Keratinocyte (primary cell): Measurements from ENCODE around the gene TWIST2. TPM values are rescaled to one million over a fixed set of nuclear protein-coding genes. Genes with fewer than 3 reads are reported as not detected.

Experiments used
- DNase-seq: peaks from one replicate; pipeline ENCODE4 v3.0.0-alpha.2; 2011; ENCODE audit warnings: low read depth, missing footprints, low spot score
- FAIRE-seq: peaks from 2 replicates; lab custom pipeline; 2011; peaks lifted over from hg19 to GRCh38; lab: Jason Lieb, UNC
- H2AFZ ChIP-seq: 2 replicates; pipeline ENCODE4 v1.6.0; 2012; ENCODE audit warnings: low read length, control low read depth, inconsistent platforms; ENCODE audit not compliant: control insufficient read depth
- H3K27ac ChIP-seq: 2 replicates; pipeline ENCODE4 v1.5.1; 2011; ENCODE audit warnings: low read length; ENCODE audit not compliant: control insufficient read depth, insufficient read depth
- H3K27me3 ChIP-seq: 3 replicates; pipeline ENCODE4 v1.6.0; 2011; ENCODE audit warnings: low read length; ENCODE audit not compliant: control insufficient read depth, insufficient read depth; ENCODE audit errors: extremely low read depth
- H3K36me3 ChIP-seq, 2 experiments: 2 replicates in 1 of 2; 3 replicates in 1 of 2; pipeline ENCODE4 v1.5.1; 2011; ENCODE audit warnings: low read length in 2 of 2, mild to moderate bottlenecking in 1 of 2; ENCODE audit not compliant: control insufficient read depth in 2 of 2, insufficient read depth in 2 of 2; ENCODE audit errors: extremely low read depth in 1 of 2
- H3K4me1 ChIP-seq: 3 replicates; pipeline ENCODE4 v1.5.1; 2011; ENCODE audit warnings: low read length; ENCODE audit not compliant: control insufficient read depth, insufficient read depth; ENCODE audit errors: extremely low read depth
- H3K4me2 ChIP-seq: 3 replicates; pipeline ENCODE4 v1.6.0; 2011; ENCODE audit warnings: low read depth, low read length; ENCODE audit not compliant: control insufficient read depth, insufficient read depth; ENCODE audit errors: extremely low read depth
- H3K4me3 ChIP-seq, 3 experiments: fragments of 200-600 bp in 1 of 3; sonication (generic) in 1 of 3; 2 replicates in 2 of 3; 3 replicates in 1 of 3; pipeline ENCODE4 v1.5.1; 2011 to 2016; ENCODE audit warnings: low read length in 3 of 3, mild to moderate bottlenecking in 3 of 3, control low read depth in 2 of 3, inconsistent platforms in 1 of 3, low read depth in 1 of 3, mixed read lengths in 1 of 3, mixed run types in 1 of 3, moderate library complexity in 1 of 3; ENCODE audit not compliant: control insufficient read depth in 2 of 3, insufficient read depth in 2 of 3; ENCODE audit errors: extremely low read depth in 1 of 3
- H3K79me2 ChIP-seq: 2 replicates; pipeline ENCODE4 v1.6.0; 2012; ENCODE audit warnings: low read length; ENCODE audit not compliant: control insufficient read depth, insufficient read depth
- H3K9ac ChIP-seq: 3 replicates; pipeline ENCODE4 v1.6.0; 2011; ENCODE audit warnings: low read length; ENCODE audit not compliant: control insufficient read depth, insufficient read depth; ENCODE audit errors: extremely low read depth
- H3K9me1 ChIP-seq: 3 replicates; pipeline ENCODE4 v1.6.0; 2011; ENCODE audit warnings: low read length; ENCODE audit not compliant: control insufficient read depth, insufficient read depth; ENCODE audit errors: extremely low read depth
- H3K9me3 ChIP-seq: 2 replicates; pipeline ENCODE4 v1.5.1; 2012; ENCODE audit warnings: low read depth, low read length; ENCODE audit not compliant: control insufficient read depth
- H4K20me1 ChIP-seq: 3 replicates; pipeline ENCODE4 v1.6.0; 2011; ENCODE audit warnings: low read length; ENCODE audit not compliant: control insufficient read depth, insufficient read depth; ENCODE audit errors: extremely low read depth
- CTCF ChIP-seq, 3 experiments: IDR thresholded peaks in 1 of 3; conservative IDR thresholded peaks in 1 of 3; optimal IDR thresholded peaks in 1 of 3; 2 replicates in 2 of 3; 3 replicates in 1 of 3; pipeline versions ENCODE3 to v1.5.1; 2011; ENCODE audit warnings: low read length in 3 of 3, mild to moderate bottlenecking in 3 of 3, moderate library complexity in 2 of 3, control low read depth in 1 of 3, inconsistent platforms in 1 of 3; ENCODE audit not compliant: insufficient read depth in 2 of 3; ENCODE audit errors: extremely low read depth in 1 of 3
- EZH2 ChIP-seq: IDR thresholded peaks from one replicate; pipeline ENCODE4 v1.6.1; 2012; ENCODE audit warnings: inconsistent platforms, mild to moderate bottlenecking, low read length, moderate library complexity
- dilution Hi-C: fragments of 300-500 bp; cut with MboI; formaldehyde crosslinking; loops from one replicate; pipeline ENCODE4 v1.7.0; 2020; ENCODE audit warnings: low sequenced_read_pairs; ENCODE audit not compliant: extremely low pct_ligation_motif_present
- polyA plus RNA-seq, 5 experiments: library from polyadenylated mRNA; depleted of rRNA in 3 of 5; stranded (reverse) in 3 of 5; stranded (forward) in 1 of 5; unstranded in 1 of 5; fragments of >200 nt; gene quantifications; 1 replicate in 1 of 5; 2 replicates in 3 of 5; 3 replicates in 1 of 5; pipeline versions ENCODE4 v1.2.1 to v1.2.3, GENCODE V29; 2011 to 2012; ENCODE audit warnings: missing spikeins in 2 of 5, low read depth in 1 of 5, low replicate concordance in 1 of 5

The TWIST2 gene
- polyA plus RNA-seq, 1 donor (not counting 4 experiments of a cell fraction or from before 2014, with no cell fraction given) = 5.5 TPM

GRCh38 chr2:238864207-238865014 lies 16.5 kb downstream of the TWIST2 start:
- no peaks in the 10 kb centered on the region for H3K9me3 ChIP-seq
- dilution Hi-C loops = no loop called here
- peak overlapping the region in 1 of 3 experiments; percentile 16 for H3K4me3 ChIP-seq
- H3K36me3 ChIP-seq = no peaks in the 10 kb centered on the region
- TF ChIP-seq CTCF (optimal IDR thresholded peaks at IDR 0.05 in 1 of 3, IDR thresholded peaks at IDR 0.05 in 1 of 3, conservative IDR thresholded peaks at IDR 0.05 in 1 of 3; ENCODE audit: extremely low read depth in 1 of 3, insufficient read depth in 2 of 3, low read length in 3 of 3) (no peak), EZH2 (no peak)
- H3K79me2 ChIP-seq = no peaks in the 10 kb centered on the region
- H2AFZ ChIP-seq = peak overlapping the region; percentile 13
- peak; percentile 87 for FAIRE-seq
- peak; percentile 53 for DNase-seq
- H3K9me1 ChIP-seq = no peaks in the 10 kb centered on the region
- H3K4me1 ChIP-seq = peaks cover 28% of the 10 kb centered on the region
- no peaks in the 10 kb centered on the region for H4K20me1 ChIP-seq
- H3K4me2 ChIP-seq = peak overlapping the region; percentile 67
- peak overlapping the region; percentile 48 for H3K27ac ChIP-seq
- peak overlapping the region; percentile 13 for H3K9ac ChIP-seq
- no peaks in the 10 kb centered on the region for H3K27me3 ChIP-seq

DNA sequence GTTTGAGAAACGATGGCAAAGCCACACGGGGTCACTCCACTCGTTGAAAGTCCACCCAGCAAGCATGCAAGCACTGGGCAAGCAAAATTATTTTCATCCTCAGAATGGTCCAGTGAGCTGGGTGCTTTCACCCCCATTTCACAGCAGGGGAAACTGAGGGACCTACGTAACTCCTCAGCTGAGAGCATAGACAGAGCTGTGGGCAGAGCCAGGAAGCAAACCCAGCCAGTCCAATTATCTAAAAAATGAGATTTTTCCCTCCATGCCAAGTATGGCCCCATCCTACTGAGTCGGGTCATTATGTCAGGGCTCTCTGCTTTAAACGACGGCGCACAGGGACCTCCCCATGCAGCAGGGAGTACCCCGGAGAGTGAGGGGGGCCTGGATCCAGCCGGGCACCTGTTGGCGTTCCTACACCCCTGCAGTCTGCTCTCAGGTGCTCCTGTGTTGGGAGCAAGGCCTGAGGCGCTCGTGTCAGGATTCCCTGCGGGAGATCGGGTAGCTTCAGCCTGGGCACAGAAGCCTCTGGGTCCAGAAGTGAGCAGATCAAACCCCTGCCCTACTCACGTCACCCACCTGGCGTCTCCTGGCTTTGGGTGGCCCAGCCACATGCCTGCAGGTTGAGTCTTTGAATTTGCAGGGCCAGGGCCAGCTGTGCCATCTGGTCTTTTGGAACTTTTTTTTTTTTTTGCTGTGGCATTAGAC lies 17.3 kb downstream of the TWIST2 start:
- Histone ChIP-seq H3K79me2 (no peaks in the 10 kb centered on the region), H4K20me1 (no peaks in the 10 kb centered on the region), H3K27me3 (no peaks in the 10 kb centered on the region), H3K4me1 (peaks cover 28% of the 10 kb centered on the region), H3K36me3 (no peaks in the 10 kb centered on the region), H3K9me1 (no peaks in the 10 kb centered on the region), H3K9me3 (no peaks in the 10 kb centered on the region), H3K4me3 (no peak overlapping the region), H3K27ac (peak overlapping the region; percentile 48), H3K4me2 (no peak overlapping the region), H2AFZ (no peak overlapping the region), H3K9ac (no peak overlapping the region)
- dilution Hi-C loops = no loop called here
- FAIRE-seq (no peak), DNase-seq (no peak)
- no peak for TF ChIP-seq EZH2
- no peak for TF ChIP-seq CTCF (optimal IDR thresholded peaks at IDR 0.05 in 1 of 3, IDR thresholded peaks at IDR 0.05 in 1 of 3, conservative IDR thresholded peaks at IDR 0.05 in 1 of 3; ENCODE audit: extremely low read depth in 1 of 3, insufficient read depth in 2 of 3, low read length in 3 of 3)
